ENCODE measurements around the gene MYOM1. TPM values are rescaled to one million over a fixed set of nuclear protein-coding genes. Genes with fewer than 3 reads are reported as not detected.
"Not testable (repeated sequence)": the region's sequence is repeated elsewhere in the genome, so short reads cannot be mapped to it uniquely, and the experiment has no call there.

The MYOM1 gene
- total RNA-seq, 1 donor = 0.86 TPM

- H3K4me3 ChIP-seq (ENCODE audit: low read depth, low read length) = no peak overlapping the region
- no peak for TF ChIP-seq CTCF (IDR thresholded peaks at IDR 0.05; ENCODE audit: insufficient read depth, low read depth, low read length)
- DNase-seq (ENCODE audit: low read depth) = no peak
These were observed 187.0 kb downstream of the MYOM1 start for GRCh38 chr18:3032721-3033120.

GRCh38 chr18:3029215-3029952 is 190.4 kb downstream of the MYOM1 start:
- no peak overlapping the region for H3K4me3 ChIP-seq (ENCODE audit: low read depth, low read length)
- DNase-seq (ENCODE audit: low read depth) = peak; percentile 60
- TF ChIP-seq CTCF (IDR thresholded peaks at IDR 0.05; ENCODE audit: insufficient read depth, low read depth, low read length) = no peak

GRCh38 chr18:3028115-3028514 is 191.7 kb downstream of the MYOM1 start:
- not testable (repeated sequence) for DNase-seq (ENCODE audit: low read depth)

GRCh38 chr18:3027370-3027891 is 192.3 kb downstream of the MYOM1 start:
- DNase-seq (ENCODE audit: low read depth) = no peak
- H3K4me3 ChIP-seq (ENCODE audit: low read depth, low read length) = no peak overlapping the region
- no peak for TF ChIP-seq CTCF (IDR thresholded peaks at IDR 0.05; ENCODE audit: insufficient read depth, low read depth, low read length)

More at GRCh38 chr18:3028115-3028514, 191.7 kb downstream of the MYOM1 start:
- not testable (repeated sequence) for H3K4me3 ChIP-seq (ENCODE audit: low read depth, low read length)

GRCh38 chr18:3025544-3025943 is 194.2 kb downstream of the MYOM1 start:
- DNase-seq (ENCODE audit: low read depth) = no peak

GRCh38 chr18:3023603-3024002 is 196.2 kb downstream of the MYOM1 start:
- not testable (repeated sequence) for DNase-seq (ENCODE audit: low read depth); H3K4me3 ChIP-seq (ENCODE audit: low read depth, low read length)

More at GRCh38 chr18:3025544-3025943, 194.2 kb downstream of the MYOM1 start:
- no peak for TF ChIP-seq CTCF (IDR thresholded peaks at IDR 0.05; ENCODE audit: insufficient read depth, low read depth, low read length)
- no peak overlapping the region for H3K4me3 ChIP-seq (ENCODE audit: low read depth, low read length)

Small RNAs within 50 kb of the gene (small RNA-seq; reads per million reads assigned to genes)
- gene RF00156 (not detected), gene RNU7-25P (not detected)

Other genes starting within 250 kb of the MYOM1 start
- 36.4 and 55.3 TPM in 2 replicates for gene LPIN2, start 206.8 kb downstream of the MYOM1 start, total RNA-seq
- 861 and 1,222 TPM in 2 replicates for gene MYL12A, start 27.8 kb upstream of the MYOM1 start, total RNA-seq
- 330 and 426 TPM in 2 replicates for gene MYL12B, start 42.2 kb upstream of the MYOM1 start, total RNA-seq
- 114 and 136 TPM in 2 replicates for gene TGIF1, start 230.2 kb upstream of the MYOM1 start, total RNA-seq

Measured in fibroblast of villous mesenchyme (primary cell).